ENCODE measurements around the gene FGF8. TPM values are rescaled to one million over a fixed set of nuclear protein-coding genes. Genes with fewer than 3 reads are reported as not detected.
"Not testable (repeated sequence)": the region's sequence is repeated elsewhere in the genome, so short reads cannot be mapped to it uniquely, and the experiment has no call there.

Gene FGF8, protein sequence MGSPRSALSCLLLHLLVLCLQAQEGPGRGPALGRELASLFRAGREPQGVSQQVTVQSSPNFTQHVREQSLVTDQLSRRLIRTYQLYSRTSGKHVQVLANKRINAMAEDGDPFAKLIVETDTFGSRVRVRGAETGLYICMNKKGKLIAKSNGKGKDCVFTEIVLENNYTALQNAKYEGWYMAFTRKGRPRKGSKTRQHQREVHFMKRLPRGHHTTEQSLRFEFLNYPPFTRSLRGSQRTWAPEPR
- total RNA-seq: not detected in 2 replicates

DNA sequence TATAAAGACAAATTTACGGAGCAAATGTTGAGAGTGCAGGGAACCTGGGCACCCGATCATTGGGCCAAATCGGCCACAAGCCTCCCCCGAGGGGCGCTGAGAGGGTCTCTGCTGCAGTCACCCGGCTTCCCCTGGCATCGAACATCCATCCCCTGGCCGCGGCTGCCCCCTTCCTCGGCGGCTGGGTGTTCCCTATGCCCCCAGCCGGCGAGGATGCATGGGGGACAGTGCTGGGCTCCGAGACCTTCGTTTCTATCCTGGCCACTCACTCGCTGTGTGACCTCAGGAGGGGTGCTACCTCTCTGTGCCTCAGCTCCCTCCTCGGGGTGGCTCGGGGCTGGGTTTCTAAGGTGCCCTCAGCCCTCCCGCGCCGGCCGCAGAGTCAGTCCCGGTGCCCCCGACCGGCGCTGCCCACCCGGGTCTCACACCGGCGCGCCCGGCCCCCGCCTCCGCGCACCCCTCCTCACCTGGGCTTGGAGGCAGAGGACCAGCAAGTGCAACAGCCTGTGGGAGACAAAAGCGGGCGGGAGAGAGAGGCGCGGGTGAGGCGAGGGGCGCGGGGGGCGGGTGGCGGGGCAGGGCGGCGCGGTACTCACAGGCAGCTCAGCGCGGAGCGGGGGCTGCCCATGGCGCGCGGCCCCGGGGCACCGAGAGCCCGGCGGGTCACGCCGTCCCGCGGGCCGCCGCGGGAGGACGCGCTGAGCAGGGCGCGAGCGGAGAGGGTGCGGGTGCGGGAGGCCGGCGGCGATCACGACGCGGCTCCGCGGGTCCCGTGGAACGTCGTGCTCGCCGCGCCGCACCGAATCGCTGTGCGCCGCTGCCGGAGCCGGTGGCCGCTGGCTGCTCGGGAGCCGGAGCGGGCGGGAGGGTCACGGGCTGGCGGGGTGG lies at the start of gene FGF8:
FGF8 (minus strand) TSS at position 842 of the 888 bp plus-strand sequence; CDS start at position 628, 214 bp downstream.
- DNase-seq (ENCODE audit: low read depth in 2 of 2): no peak

DNA sequence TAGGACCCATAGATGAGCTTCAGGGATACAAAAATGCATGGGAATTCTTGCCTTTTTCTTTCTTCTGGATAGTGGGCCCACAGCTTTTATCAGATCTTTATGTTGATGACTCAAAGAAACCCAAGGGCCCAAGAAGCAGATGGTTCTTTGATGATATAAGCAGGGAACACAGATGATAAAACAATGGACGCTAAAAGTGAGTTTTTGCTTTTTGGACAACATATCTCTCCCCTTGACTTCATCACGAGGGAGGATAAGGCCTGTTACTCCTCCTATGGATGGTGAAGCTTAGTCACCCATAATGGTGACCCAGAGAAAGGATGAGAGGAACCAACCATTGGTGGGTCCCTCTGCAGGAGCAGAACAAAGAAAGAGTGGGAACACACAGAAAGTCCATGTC lies 48.8 kb upstream of the FGF8 start:
- DNase-seq (ENCODE audit: low read depth in 2 of 2): no peak

DNA sequence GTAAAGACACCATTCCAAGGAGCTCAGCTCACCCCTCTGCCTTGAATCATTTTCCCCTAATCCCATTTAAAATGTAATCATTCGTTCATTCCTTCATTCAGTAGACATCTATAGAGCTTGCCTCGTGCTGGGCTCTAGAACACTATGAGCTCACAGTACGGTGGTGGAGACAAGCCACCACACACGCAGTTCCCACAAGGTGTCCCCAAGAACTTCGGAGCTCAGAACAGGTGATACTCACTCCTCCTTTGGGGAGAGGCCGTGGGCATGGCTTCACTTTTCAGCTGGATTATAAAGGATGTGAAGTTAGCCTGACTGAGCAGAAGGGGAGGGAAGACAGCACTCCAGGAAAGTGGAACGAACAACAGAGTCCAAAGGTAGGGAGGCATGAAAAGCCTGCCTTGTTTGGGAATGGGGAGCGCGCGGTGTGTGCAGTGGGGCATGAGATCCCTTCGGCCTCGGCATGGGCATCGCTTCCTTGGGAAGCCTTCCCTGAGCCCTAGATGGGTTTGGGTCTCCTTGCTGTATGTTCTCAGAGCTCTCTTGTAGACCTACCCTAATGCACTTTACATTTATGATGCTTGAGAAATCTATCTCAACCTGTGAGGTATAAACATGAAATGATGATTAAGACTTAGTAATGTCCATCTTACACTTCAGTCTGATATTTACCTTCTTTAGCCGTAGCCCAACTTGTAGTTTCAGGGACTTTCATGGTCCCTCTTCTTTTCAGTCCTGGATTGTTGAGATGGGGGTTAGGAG lies 43.1 kb upstream of the FGF8 start:
- no peak for DNase-seq (ENCODE audit: low read depth in 2 of 2)

DNA sequence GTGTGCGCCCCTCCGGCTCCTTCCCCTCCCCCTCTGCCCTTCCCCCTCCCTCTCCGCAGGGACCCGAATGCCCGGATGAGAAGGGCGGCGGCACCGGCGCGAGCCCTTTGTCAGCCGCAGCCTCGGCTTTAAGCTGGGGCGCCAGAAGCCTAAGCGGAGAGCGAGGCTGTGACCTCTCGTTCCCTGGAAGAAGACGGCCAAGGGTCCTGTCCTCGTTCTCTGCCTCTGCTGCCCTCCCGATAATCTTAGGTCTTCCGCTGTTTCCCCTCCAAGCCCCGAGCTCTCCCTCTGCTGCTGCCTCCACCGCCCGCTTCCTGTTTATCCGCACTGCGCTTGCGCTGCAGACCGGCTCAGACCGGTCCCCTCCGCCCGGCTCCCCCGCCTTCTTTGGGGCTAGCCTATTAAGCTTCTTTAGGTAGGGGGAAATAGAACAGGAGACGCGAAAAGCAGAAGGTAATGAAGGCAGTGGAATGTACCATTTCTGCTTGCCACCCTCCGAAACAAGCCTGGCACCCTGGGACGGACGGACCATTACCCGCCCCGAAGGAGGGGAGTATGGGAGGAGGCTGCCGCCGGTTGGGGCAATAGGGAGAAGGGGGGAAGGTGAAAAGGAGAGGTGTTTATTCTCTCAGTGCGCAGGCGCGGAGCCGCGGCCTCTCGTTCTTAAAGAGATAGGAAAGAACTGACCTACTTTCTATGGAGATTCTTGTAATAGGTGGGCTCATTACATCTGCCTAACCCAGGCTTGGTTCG lies 42.4 kb upstream of the FGF8 start, which contains the start of gene OGA:
OGA (minus strand) TSS at position 326 of the 753 bp plus-strand sequence. CDS start 422 bp downstream, outside the sequence.
- DNase-seq (ENCODE audit: low read depth in 2 of 2): peak; percentile 100

DNA sequence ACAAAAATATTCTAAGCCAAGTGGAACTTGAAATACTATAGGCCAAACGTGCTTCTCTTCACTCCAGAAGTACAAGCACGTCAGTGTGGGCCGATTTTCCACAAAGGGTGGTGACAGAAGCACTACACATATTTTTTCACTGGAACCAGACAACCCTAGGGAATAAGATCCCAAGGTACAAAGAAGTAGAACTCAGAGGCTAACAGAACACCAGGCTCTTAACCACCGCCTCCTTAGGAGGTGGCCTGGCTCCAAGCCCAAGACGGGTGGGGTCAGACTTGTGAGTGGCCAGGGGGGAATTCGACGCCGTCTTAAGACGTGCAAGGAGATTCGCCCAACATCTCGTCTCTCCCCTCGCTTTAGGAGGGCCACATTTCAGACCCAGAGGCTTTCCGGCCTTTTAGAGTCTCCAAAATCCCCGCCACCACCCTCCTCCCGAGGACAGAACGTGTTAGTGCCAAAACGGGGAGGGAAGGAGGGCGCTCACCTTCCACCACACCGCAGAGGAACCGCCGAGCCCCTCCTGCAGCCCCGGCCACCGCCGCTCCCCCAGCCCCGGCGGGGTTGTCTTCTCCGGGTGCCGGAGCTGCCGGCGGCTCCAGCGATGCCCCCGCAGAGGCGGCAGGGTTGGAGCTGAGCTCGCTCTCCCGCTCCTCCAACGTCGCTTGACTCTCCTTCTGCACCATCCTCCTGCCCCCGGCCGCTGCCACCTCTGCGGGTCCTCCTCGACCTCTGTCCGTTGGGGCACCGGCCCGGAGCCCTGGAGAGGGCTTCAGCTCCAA lies 41.6 kb upstream of the FGF8 start:
- peak; percentile 52 to 96 for DNase-seq (ENCODE audit: low read depth in 2 of 2)

DNA sequence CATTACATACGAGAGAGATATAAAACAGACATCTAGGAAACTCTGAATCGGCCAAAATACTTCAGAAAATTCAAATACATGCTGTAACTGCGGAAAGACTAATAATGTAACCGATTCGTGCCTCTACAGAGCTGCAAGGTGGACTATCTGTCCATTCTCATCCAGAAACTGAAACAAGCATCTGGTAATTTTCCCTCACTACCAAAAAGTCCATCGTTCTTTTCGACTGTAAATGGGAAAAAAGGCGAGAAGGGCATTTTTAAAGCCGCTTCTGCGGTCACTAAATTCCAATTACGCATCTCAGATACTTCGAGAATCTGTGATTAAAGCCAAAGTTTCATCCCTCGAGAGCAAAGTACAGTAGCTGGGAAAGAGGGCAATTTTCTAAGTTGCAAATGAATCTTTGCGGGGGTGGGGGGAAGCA lies 41.0 kb upstream of the FGF8 start:
- DNase-seq (ENCODE audit: low read depth in 2 of 2): no peak

DNA sequence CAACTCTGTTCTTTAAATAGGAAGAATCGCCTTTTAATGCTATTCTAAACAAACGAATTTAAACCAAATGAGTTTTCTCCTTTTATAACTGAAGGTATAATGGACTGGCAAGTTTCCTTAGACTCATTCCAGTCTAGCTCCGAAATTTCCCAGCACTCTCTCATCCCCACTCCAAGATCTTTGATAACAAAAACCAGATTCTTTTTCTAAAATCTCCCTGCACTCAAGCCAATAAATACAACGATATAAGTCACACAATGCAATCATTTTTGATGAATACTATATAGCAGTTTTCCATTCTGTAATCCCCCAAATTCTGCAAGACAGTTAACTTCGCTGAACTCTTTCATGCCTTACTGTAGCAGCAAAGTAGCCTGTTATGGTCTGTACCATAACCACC lies 40.5 kb upstream of the FGF8 start:
- no peak for DNase-seq (ENCODE audit: low read depth in 2 of 2)

DNA sequence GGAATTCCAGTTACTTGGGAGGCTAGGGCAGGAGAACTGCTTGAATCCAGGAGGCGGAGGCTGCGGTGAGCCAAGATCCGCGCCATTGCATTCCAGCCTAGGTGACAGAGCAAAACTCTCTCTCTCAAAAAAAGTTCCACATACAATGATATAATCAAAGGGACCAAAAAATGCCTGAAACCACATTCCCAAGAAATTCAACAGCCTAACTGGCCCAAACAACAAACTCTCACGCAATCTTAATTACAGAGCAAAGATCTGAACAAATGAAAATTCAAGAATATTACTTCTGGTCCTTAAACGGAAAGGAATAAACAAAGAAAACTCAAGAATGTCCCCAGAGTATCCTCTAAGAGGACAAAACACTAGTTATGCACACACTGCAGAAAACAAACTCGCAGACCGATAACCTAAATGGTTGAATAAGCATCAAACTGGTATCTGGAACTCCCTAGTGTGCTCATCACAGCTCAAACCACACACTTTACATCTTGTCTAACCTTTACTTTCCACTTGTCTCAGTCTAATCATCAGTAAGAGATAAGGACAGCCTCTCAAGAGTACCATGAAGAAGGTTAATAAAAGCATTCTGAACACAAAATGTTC lies 38.7 kb upstream of the FGF8 start:
- no peak for DNase-seq (ENCODE audit: low read depth in 2 of 2)

DNA sequence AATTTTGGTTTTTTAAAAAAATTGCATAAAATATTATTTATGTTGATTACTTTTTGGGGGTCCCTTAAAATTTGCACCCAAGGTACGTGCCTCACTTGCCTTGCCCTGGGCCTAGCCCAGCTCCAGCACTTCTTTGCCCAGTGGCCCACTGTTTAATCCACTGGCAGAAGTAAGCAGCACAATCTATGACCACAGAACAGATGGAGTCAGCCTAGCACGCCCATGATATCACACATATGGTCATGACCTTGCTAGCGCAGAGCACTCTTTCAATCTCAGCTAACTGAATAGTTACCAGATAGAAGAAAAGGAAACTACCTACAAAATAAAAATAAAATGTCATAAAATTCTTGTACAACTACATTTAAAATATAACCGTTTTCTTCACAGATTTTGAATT lies 36.7 kb upstream of the FGF8 start:
- DNase-seq (ENCODE audit: low read depth in 2 of 2): no peak

DNA sequence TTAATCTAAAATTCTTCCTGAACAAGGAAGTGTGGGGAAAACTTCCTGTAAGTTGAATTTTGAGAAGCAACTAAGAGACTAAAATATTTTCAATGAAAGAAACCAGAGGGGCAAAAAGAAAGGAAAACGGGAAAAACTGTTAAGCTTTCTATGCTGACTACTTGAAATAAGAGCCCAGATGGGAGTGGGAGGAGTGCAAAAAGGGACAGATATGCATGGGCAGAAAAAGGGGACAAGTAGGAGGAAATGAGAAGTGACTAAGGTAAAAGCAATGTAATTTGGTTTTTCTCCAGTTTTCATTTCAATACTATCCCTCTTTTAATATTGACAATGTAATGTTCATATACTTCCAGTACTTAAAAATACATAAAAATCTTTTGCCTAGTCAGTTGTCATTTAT lies 31.2 kb upstream of the FGF8 start:
- DNase-seq (ENCODE audit: low read depth in 2 of 2): no peak

DNA sequence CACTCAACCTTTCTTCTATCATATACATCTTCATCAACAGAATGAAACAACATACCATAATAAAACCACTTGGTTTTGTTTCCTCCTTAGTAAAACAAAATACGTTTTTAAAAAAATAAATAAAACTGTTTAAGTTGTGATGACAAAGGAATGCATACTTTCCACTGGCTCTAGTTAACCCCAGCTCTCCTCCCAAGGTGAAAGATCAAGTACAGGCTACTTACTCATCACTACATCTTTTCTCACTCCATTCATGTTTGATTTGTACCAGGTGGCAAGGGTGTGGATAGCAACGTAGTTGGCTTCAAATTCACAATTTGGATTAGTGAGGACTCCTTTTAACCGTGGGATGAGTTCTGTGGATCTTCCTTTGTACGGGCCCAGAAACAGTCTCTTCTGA lies 27.6 kb upstream of the FGF8 start:
- DNase-seq (ENCODE audit: low read depth in 2 of 2): no peak

DNA sequence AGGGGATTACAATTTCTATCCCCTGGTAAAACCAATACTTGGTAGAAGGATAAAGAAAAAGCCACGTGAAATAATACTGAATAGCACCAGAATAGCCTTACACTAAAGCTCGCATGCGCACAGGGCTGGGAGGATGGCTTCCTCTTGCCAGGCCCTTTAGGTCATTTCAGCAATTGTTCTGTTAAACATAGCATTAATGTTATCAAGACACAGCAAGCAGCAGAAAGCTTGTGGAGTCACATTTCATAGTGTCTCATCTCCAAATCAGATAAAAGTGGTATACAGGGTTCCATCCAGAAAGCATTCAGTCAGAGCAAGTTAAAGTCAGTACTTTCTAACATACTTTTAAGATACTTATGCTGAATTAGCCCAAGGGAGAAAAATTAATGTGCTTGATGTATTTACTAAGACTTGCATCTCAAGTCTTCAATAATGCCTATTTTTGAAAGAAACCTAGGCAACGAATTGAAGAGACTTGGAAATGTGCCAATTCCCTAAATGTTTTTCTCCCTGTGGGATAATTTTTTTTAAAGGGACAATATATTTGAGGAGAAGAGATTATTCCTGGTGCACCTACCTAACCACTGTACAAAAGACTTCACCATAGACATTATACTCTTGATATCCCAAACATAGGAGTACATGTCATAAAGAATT lies 21.6 kb upstream of the FGF8 start:
- no peak for DNase-seq (ENCODE audit: low read depth in 2 of 2)

DNA sequence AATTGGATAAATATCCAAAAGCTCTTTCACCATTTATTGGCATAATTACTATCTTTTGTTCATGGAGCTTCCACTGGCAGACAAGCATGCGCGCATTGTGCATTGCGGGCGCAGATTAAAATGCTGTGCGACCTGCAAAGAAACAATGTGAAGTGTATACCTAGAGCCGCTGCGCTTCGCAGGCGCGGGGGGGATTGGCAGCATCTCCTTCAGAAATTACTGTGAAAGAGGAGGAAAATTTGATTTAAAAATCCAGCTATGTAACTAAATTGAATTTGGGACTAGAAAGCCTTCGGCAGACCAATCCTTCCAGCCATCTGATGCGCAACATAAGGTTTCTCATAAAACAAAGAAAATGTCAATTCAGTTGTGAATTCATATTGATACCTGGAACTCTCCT lies 17.6 kb upstream of the FGF8 start:
- no peak for DNase-seq (ENCODE audit: low read depth in 2 of 2)

DNA sequence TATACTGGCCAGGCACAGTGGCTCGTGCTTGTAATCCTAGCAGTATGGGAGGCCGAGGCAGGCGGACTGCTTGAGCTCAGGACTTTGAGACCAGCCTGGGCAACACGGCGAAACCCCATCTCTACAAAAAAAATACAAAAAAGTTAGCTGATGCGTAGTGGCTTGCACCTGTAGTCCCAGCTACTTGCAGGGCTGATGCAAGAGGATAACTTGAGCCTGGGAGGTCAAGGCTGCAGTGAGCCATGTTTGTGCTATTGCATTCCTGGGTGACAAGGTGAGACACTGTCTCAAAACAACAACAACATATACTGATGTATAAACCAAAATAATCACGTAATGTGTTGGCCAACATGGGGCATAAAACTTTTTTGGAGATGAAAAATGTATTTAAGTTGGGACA lies 13.8 kb upstream of the FGF8 start:
- DNase-seq (ENCODE audit: low read depth in 2 of 2): no peak

DNA sequence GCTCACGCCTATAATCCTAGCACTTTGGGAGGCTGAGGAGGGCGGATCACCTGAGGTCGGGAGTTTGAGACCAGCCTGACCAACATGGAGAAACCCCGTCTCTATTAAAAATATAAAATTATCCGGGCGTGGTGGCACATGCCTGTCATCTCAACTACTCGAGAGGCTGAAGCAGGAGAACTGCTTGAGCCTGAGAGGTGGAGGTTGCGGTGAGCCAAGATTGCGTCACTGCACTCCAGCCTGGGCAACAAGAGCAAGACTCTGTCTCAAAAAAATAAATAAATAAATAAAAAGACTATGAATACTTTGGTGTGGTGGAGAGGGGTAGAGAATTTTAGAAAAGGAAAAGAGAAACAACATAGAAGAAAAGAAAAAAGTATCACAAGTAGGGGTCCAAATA lies 13.3 kb upstream of the FGF8 start:
- DNase-seq (ENCODE audit: low read depth in 2 of 2): not testable (repeated sequence)

DNA sequence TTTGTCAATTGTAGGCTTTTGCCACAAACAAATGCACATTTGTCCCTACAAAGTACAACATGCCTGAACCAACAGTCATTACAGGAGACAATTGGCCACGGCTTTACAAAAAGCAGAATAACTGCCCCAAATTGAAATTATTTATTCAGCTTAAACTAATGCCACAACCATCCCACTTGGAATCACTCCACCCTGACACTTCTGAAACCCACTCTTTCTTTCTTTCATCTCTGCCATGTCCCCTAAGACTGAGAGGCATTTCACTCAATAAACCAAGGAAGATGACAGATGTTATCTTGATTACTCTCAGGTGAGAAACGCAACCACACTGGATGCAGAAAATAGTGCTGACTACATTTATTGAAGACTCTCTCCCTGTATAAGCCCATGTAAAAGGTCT lies 9.9 kb upstream of the FGF8 start:
- DNase-seq (ENCODE audit: low read depth in 2 of 2): no peak

DNA sequence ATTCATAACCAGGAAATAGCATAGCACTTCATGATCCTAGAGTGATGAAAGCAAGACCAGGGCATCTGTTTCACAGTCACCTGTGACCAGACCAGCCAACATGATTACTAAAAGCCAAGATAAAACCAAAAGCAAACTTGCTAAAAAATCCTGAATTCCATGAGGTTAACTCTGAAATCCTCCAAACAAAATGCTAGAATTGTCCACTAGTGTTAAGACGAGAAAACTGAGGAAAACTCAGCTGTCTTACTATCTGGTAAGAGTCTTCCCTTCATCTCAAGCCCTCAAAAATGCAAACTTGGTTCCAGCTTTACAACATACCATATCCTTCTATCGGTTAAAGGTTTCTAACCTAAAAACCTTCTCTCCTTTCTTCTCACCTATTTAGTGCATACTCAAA lies 8.6 kb upstream of the FGF8 start:
- DNase-seq (ENCODE audit: low read depth in 2 of 2): no peak

DNA sequence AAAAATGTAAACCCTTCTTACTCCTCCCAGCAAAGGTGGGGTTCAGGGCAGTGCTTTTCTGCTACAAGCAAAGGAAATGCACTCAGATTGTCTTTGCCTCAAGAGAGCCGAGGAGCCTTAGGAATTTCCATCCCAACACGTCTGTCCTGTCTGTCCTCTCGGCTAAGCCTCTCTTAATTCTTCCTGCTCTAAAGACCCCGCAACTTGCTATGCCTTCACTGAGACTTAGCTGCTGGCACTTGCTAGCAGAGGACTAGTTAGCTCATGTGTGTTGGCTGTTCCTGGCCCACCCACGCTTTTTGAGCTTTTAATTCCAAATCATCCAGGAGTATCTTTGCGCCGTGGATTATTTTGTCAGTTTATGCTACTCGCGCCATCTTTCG lies 7.8 kb upstream of the FGF8 start:
- no peak for DNase-seq (ENCODE audit: low read depth in 2 of 2)
